GM18907 (cell line): ENCODE data around the gene SHOX.
"Not testable (repeated sequence)": the region's sequence is repeated elsewhere in the genome, so short reads cannot be mapped to it uniquely, and the experiment has no call there.

Source experiments
- ATAC-seq: cut with Tn5 transposase; IDR thresholded peaks from one replicate; pipeline ENCODE4 v1.9.1; 2021; ENCODE audit warnings: mild to moderate bottlenecking, moderate library complexity; ENCODE audit not compliant: unreplicated experiment

Gene SHOX

DNA sequence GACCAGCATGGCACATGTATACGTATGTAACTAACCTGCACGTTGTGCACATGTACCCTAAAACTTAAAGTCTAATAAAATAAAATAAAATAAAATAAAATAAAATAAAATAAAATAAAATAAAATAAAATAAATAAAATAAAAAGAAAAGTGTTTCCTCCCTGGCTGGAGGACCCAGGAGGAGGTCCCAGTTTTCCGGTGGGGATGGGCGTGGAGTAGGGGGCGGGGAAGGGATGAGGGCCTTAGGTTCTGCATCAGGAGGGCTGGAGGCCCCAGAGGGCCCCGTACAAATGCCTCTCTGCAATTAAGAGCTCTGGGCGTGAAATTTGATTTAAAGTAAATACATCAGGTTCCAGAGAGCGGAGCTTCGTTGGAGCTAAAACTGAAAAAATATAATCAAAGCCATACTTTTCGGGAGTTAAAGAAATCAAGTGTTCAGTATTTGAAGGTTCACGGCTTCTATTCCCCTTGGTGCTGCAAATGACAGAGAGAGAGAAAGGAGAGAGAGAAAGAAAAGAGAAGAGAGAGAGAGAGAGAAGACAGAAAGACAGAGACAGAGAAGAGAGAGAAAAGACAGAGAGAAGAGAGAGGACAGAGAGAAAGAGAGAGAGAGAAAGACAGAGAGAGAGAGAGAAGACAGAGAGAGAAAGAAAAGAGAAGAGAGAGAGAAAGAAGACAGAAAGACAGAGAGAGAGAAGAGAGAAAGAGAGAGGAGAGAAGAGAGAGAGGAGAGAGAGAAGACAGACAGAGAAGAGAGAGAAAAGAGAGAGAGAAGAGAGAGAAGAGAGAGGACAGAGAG, 8.7 kb upstream of the SHOX start:
- ATAC-seq, result no peak

DNA sequence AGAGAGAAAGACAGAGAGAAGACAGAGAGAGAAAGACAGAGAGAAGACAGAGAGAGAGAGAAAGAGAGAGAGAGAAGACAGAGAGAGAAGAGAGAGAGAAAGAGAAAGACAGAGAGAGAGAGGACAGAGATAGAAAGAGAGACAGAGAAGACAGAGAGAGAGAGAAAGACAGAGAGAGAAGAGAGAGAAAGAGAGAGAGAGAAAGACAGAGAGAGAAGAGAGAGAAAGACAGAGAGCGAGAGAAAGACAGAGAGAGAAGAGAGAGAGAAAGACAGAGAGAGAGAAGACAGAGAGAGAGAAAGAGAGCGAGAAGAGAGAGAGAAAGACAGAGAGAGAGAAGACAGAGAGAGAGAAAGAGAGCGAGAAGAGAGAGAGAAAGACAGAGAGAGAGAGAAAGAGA, 7.8 kb upstream of the SHOX start:
- not testable (repeated sequence) for ATAC-seq

DNA sequence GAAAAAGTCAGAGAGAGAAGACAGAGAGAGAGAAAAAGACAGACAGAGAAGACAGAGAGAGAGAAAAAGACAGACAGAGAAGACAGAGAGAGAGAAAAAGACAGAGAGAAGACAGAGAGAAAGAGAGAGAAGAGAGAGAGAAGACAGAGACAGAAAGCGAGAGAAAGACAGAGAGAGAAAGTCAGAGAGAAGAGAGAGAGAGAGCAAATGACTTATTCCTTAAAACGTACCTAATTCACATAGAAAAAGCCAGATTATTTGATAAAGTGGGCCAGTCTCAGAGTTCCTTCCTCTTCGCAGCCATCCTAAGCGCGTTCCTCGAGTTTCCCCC, 7.4 kb upstream of the SHOX start:
- no peak for ATAC-seq

DNA sequence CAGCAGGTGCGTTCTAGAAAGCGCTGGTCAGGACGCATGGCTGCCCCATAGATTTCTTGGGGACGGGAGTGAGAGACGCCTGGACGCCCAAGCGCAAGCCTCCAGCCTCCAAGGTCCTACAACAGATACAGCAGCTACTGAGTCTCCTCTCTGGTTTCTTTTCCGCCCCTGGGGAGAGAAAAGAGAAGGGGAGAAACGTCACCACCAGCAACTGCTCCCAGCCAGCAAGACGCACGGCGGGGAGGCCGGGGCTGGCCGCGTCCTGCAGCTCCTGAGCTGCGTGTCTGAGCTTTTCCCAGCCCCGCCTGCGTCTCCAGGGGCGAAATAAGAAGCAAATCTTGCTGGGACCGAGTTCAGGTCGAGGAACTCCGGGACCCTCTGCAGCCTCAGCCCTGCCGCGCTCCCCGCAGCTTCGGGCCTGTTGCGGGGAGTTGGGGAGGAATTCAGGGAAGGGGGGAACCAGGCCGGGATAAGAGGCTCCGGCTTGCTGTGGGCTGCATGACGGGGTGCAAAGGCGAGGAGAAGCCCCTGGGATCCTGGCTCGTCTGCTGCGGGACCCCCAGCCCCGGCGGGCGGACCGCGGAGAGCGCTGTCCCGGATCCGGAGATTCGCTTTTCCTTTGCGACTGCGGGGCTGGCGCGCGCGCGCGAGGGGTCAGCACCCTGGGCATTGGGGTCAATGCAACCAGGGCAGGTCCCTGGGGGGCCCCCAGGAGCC, 6.8 kb upstream of the SHOX start:
- ATAC-seq, result no peak

DNA sequence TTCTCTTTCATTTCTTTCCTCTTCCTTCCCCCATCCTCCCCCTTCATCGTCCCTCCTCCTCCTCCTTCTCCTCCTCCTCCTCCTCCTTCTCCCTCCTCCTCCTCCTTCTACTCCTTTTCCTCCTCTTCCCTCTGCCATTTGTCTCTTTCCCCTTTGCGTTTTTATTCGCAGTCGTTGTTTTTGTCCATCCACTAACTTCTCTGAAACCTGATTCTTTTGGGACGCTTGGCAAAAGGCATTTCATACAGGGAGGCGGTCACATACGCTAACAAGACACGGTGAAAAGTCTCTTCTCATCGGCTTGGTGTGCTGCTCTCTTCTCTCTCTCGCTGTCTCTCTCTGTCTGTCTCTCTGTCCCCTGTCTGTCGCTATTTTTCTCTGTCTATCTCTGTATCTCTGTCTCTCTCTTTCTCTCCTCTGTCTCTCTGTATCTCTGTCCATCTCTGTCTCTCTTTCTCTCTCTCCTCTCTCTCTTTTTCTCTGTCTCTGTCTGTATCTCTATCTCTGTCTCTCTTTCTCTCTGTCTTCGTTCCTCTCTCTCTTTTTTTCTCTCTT, 5.4 kb upstream of the SHOX start:
- ATAC-seq, result no peak

DNA sequence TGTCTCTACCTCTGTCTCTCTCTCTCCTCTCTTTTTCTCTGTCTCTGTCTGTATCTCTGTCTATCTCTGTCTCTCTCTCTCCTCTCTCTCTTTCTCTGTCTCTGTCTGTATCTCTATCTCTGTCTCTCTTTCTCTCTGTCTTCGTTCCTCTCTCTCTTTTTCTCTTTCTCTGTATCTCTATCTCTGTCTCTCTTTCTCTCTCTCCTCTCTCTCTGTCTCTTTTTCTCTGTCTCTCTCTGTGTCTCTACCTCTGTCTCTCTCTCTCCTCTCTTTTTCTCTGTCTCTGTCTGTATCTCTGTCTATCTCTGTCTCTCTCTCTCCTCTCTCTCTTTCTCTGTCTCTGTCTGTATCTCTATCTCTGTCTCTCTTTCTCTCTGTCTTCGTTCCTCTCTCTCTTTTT, 4.5 kb upstream of the SHOX start:
- not testable (repeated sequence) for ATAC-seq

DNA sequence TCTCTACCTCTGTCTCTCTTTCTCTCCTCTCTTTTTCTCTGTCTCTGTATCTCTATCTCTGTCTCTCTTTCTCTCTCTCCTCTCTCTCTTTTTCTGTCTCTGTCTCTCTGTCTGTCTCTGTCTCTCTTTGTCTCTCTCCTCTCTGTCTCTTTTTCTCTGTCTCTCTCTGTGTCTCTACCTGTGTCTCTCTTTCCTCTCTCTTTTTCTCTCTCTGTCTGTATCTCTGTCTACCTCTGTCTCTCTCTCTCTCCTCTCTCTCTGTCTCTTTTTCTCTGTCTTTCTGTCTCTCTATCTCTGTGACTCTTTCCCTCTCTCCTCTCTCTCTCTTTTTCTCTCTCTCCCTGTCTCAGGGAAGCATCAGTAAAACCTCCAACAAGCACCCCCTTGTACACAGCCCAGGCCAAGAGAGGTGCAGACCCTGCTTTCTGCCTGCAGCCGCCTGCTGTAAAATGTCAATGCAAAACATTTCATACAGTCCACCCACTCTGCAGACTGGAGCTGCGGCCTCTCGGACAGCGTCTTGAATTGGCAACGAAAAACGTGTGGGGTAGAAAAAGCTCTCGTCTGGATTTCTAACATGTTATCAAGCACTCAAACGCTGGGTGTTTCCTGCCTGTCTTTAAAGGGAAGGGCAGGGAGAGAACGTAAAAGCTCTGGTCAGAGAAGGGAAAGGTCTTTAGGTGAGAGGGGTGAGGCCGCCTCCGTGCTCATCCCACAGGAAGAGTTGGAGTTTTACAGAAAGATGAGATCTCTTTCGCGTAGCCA, 3.7 kb upstream of the SHOX start:
- ATAC-seq, result no peak

DNA sequence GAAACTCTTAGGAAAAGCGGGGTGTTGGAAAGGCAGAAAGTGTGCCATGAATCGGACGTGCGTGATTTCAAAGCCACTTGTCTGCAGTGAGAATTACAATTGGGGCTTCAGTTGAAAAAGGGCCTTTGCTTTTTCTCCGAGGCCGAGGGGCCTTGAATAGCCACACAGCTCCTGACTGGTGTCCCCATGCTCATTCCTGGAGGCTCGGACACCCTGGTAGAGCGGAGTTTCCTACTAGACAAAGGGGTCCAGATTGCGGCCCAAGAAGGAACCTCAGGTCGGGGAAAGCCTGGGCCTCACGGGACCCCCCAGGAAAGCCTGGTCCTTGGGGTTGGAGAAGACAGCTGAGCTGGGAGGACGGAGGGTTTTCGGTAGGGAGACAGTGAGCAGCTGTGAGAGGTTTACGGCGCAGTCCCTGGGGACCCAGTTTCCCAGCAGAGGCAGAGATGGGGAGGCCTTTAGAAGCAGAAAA, 3.0 kb upstream of the SHOX start:
- no peak for ATAC-seq

DNA sequence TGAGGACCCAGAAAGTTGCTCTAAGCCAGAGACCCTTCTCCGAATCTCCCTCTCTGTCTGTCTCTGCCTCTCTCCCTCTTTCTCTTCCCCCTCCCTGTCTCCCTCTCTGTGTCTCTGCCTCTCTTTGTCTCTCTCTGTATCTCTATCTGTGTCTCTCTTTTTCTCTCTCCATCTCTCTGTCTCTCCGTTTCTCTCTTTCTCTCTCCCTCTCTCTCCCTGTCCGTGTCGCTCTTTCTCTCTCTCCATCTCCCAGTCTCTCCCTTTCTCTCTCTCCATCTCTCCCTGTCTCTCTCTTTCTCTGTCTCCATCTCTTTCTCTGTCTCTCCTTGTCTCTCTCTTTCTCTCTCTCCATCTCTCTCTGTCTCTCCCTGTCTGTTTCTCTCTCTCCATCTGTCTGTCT, 2.6 kb upstream of the SHOX start:
- ATAC-seq, result no peak

DNA sequence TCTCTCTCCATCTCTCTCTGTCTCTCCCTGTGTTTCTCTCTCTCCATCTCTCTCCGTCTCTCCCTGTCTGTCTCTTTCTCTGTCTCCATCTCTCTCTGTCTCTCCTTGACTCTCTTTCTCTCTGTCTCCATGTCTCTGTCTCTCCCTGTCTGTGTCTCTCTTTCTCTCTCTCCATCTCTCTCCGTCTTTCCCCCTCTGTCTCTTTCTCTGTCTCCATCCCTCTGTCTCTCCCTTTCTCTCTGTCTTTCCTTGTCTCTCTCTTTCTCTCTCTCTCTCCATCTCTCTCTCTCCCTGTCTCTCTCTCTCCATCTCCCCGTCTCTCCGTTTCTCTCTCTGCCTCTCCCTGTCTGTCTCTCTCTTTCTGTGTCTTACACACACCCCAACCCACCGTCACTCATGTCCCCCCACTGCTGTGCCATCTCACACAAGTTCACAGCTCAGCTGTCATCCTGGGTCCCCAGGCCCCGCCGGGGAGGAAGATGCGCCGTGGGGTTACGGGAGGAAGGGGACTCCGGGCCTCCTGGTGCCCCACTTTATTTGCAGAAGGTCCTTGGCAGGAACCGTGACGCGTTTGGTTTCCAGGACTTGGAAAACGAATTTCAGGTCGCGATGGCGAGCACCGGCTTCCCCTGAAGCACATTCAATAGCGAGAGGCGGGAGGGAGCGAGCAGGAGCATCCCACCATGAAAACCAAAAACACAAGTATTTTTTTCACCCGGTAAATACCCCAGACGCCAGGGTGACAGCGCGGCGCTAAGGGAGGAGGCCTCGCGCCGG, 1.2 kb upstream of the SHOX start:
- no peak for ATAC-seq

DNA sequence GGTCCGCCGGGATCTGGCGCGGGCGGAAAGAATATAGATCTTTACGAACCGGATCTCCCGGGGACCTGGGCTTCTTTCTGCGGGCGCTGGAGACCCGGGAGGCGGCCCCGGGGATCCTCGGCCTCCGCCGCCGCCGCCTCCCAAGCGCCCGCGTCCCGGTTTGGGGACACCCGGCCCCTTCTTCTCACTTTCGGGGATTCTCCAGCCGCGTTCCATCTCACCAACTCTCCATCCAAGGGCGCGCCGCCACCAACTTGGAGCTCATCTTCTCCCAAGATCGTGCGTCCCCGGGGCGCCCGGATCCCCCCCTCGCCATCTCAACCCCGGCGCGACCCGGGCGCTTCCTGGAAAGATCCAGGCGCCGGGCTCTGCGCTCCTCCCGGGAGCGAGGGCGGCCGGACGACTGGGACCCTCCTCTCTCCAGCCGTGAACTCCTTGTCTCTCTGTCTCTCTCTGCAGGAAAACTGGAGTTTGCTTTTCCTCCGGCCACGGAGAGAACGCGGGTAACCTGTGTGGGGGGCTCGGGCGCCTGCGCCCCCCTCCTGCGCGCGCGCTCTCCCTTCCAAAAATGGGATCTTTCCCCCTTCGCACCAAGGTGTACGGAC, 482 bp upstream of the SHOX start:
- ATAC-seq, result no peak

DNA sequence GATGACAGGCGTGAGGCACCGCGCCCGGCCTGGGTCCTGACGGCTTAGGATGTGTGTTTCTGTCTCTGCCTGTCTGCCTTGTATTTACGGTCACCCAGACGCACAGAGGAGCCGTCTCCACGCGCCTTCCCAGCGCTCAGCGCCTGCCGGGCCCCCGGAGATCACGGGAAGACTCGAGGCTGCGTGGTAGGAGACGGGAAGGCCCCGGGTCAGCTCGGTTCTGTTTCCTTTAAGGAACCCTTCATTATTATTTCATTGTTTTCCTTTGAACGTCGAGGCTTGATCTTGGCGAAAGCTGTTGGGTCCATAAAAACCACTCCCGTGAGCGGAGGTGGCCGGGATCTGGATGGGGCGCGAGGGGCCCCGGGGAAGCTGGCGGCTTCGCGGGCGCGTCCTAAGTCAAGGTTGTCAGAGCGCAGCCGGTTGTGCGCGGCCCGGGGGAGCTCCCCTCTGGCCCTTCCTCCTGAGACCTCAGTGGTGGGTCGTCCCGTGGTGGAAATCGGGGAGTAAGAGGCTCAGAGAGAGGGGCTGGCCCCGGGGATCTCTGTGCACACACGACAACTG, 1.3 kb downstream of the SHOX start:
- no peak for ATAC-seq

DNA sequence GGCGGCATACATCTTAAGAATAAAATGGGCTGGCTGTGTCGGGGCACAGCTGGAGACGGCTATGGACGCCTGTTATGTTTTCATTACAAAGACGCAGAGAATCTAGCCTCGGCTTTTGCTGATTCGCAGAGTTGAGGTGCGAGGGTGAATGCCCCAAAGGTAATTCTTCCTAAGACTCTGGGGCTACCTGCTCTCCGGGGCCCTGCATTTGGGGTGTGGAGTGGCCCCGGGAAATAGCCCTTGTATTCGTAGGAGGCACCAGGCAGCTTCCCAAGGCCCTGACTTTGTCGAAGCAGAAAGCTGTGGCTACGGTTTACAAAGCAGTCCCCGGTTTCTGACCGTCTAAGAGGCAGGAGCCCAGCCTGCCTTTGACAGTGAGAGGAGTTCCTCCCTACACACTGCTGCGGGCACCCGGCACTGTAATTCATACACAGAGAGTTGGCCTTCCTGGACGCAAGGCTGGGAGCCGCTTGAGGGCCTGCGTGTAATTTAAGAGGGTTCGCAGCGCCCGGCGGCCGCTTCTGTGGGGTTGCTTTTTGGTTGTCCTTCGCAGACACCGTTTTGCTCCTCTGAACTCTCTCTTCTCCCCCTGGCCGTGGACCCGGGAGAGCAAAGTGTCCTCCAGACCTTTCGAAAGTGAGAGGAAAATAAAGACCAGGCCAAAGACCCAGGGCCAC, 1.9 kb downstream of the SHOX start:
- ATAC-seq, result no peak

DNA sequence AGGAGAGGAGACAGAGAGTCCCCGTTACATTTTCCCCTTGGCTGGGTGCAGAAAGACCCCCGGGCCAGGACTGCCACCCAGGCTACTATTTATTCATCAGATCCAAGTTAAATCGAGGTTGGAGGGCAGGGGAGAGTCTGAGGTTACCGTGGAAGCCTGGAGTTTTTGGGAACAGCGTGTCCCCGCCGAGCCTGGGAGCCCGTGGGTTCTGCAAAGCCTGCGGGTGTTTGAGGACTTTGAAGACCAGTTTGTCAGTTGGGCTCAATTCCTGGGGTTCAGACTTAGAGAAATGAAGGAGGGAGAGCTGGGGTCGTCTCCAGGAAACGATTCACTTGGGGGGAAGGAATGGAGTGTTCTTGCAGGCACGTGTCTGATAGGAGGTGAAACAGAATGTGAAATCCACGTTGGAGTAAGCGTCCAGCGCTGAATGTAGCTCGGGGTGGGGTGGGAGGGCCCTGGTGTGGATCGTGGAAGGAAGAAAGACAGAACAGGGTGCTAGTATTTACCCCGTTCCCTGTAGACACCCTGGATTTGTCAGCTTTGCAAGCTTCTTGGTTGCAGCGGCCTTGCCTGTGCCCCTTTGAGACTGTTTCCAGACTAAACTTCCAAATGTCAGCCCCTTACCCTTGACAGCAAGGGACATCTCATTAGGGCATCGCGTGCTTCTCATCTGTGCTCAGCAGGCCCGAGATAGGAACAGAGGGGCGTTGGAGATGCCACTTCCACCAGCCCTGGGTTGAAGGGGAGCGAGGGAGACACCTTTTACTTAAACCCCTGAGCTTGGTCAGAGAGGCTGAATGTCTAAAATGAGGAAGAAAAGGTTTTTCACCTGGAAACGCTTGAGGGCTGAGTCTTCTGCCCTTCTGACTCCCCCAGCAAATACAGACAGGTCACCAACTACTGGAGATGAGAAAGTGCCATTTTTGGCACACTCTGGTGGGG, 2.7 kb downstream of the SHOX start:
- no peak for ATAC-seq

DNA sequence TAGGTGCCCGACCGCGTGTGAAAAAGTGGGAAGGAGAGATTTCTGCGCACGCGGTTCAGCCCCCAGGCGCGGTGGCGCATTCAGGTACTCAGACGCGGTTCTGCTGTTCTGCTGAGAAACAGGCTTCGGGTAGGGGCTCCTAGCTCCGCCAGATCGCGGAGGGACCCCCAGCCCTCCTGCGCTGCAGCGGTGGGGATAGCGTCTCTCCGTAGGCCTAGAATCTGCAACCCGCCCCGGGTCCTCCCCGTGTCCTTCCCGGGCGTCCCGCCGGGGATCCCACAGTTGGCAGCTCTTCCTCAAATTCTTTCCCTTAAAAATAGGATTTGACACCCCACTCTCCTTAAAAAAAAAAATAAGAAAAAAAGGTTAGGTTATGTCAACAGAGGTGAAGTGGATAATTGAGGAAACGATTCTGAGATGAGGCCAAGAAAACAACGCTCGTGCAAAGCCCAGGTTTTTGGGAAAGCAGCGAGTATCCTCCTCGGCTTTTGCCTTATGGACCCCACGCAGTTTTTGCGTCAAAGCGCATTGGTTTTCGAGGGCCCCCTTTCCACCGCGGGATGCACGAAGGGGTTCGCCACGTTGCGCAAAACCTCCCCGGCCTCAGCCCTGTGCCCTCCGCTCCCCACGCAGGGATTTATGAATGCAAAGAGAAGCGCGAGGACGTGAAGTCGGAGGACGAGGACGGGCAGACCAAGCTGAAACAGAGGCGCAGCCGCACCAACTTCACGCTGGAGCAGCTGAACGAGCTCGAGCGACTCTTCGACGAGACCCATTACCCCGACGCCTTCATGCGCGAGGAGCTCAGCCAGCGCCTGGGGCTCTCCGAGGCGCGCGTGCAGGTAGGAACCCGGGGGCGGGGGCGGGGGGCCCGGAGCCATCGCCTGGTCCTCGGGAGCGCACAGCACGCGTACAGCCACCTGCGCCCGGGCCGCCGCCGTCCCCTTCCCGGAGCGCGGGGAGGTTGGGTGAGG, 3.7 kb downstream of the SHOX start:
- no peak for ATAC-seq

DNA sequence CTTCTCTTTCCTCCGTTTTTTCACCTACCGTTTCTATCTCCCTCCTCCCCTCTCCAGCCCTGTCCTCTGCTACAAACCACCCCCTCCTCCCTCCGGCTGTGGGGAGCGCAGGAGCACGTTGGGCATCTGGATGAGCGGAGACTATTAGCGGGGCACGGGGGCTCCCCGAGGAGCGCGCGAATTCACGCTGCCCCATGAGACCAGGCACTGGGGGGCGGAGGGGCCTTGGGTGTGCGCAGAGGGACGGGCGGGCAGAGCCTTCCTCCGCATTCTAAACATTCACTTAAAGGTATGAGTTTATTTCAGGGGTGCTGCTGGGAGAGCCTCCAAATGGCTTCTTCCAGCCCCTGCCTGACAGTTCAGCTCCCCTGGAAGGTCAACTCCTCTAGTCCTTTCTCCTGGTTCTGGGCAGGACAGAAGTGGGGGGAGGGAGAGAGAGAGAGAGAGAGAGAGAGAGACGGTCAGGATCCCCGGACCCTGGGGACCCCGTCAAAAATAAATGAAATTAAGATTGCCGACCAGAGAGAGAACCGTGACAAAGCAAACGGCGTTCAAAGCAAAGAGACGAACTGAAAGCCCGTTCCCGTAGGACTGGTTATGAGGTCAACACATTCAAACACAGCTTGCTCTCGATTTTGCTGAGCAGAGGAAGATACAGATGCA, 5.0 kb downstream of the SHOX start:
- ATAC-seq, result no peak
